ENCODE data around the gene MYBPC1.

Gene MYBPC1

GRCh38 chr12:101573743-101574142 lies 21.0 kb upstream of the MYBPC1 start:
- no peaks in the 10 kb centered on the region for H3K27me3 ChIP-seq (replicated peaks)
- no peak overlapping the region for H3K27ac ChIP-seq
- in situ Hi-C loops (cut with HindIII; ENCODE audit: low pct_ligation_motif_present, low sequenced_read_pairs) = no loop called here

GRCh38 chr12:101578417-101578816 lies 16.4 kb upstream of the MYBPC1 start:
- no peak overlapping the region for H3K27ac ChIP-seq
- no peak overlapping the region for H3K4me3 ChIP-seq (ENCODE audit: low read depth, low read length)
- in situ Hi-C loops (cut with HindIII; ENCODE audit: low pct_ligation_motif_present, low sequenced_read_pairs) = no loop called here
- no peaks in the 10 kb centered on the region for H3K27me3 ChIP-seq (replicated peaks)
- no peak for TF ChIP-seq CTCF (IDR thresholded peaks at IDR 0.05; ENCODE audit: low read depth, low read length, missing control alignments)
- no peaks in the 10 kb centered on the region for H3K36me3 ChIP-seq (replicated peaks)
- DNase-seq = no peak

More at GRCh38 chr12:101573743-101574142, 21.0 kb upstream of the MYBPC1 start:
- no peak for DNase-seq
- Histone ChIP-seq H3K4me3 (ENCODE audit: low read depth, low read length) (no peak overlapping the region), H3K36me3 (replicated peaks) (no peaks in the 10 kb centered on the region)
- TF ChIP-seq CTCF (IDR thresholded peaks at IDR 0.05; ENCODE audit: low read depth, low read length, missing control alignments) = no peak

- H3K27me3 ChIP-seq (replicated peaks) = no peaks in the 10 kb centered on the region
- DNase-seq = no peak
- no peak for TF ChIP-seq CTCF (IDR thresholded peaks at IDR 0.05; ENCODE audit: low read depth, low read length, missing control alignments)
- no peaks in the 10 kb centered on the region for H3K36me3 ChIP-seq (replicated peaks)
- in situ Hi-C loops (cut with HindIII; ENCODE audit: low pct_ligation_motif_present, low sequenced_read_pairs) = no loop called here
- no peak overlapping the region for H3K4me3 ChIP-seq (ENCODE audit: low read depth, low read length)
- H3K27ac ChIP-seq = no peak overlapping the region
Observed at GRCh38 chr12:101581190-101581589, 13.6 kb upstream of the MYBPC1 start.

GRCh38 chr12:101582937-101583336 lies 11.8 kb upstream of the MYBPC1 start:
- Histone ChIP-seq H3K36me3 (replicated peaks) (no peaks in the 10 kb centered on the region), H3K27me3 (replicated peaks) (no peaks in the 10 kb centered on the region), H3K27ac (no peak overlapping the region), H3K4me3 (ENCODE audit: low read depth, low read length) (no peak overlapping the region)
- no peak for DNase-seq
- no peak for TF ChIP-seq CTCF (IDR thresholded peaks at IDR 0.05; ENCODE audit: low read depth, low read length, missing control alignments)
- in situ Hi-C loops (cut with HindIII; ENCODE audit: low pct_ligation_motif_present, low sequenced_read_pairs) = no loop called here

- no peaks in the 10 kb centered on the region for H3K27me3 ChIP-seq (replicated peaks)
- TF ChIP-seq CTCF (IDR thresholded peaks at IDR 0.05; ENCODE audit: low read depth, low read length, missing control alignments) = no peak
- no peaks in the 10 kb centered on the region for H3K36me3 ChIP-seq (replicated peaks)
- H3K4me3 ChIP-seq (ENCODE audit: low read depth, low read length) = no peak overlapping the region
- in situ Hi-C loops (cut with HindIII; ENCODE audit: low pct_ligation_motif_present, low sequenced_read_pairs) = no loop called here
- no peak overlapping the region for H3K27ac ChIP-seq
- no peak for DNase-seq
Observed at GRCh38 chr12:101590383-101590782, 4.4 kb upstream of the MYBPC1 start.

- DNase-seq = no peak
- Histone ChIP-seq H3K4me3 (ENCODE audit: low read depth, low read length) (no peak overlapping the region), H3K36me3 (replicated peaks) (no peaks in the 10 kb centered on the region), H3K27ac (no peak overlapping the region), H3K27me3 (replicated peaks) (no peaks in the 10 kb centered on the region)
- in situ Hi-C loops (cut with HindIII; ENCODE audit: low pct_ligation_motif_present, low sequenced_read_pairs) = no loop called here
- TF ChIP-seq CTCF (IDR thresholded peaks at IDR 0.05; ENCODE audit: low read depth, low read length, missing control alignments) = no peak
Observed at GRCh38 chr12:101591781-101592180, 3.0 kb upstream of the MYBPC1 start.

All from brain microvascular endothelial cell (primary cell).